GM23338 (cell line): ENCODE data around the gene MAP2K1.
"Not testable (repeated sequence)": the region's sequence is repeated elsewhere in the genome, so short reads cannot be mapped to it uniquely, and the experiment has no call there.

Experiments used
- POLR2AphosphoS5 ChIP-seq: IDR thresholded peaks from 2 replicates; pipeline ENCODE4 v1.6.1; 2016; ENCODE audit warnings: antibody characterized with exemption, low read depth
- TF ChIP-seq, protein P1 (sequence below), 2 experiments: fragments of 200-600 bp in 1 of 2; sonication (generic) in 1 of 2; conservative IDR thresholded peaks; 2 replicates each; pipeline versions ENCODE4 v1.5.1 to v1.6.1; 2016 to 2017; ENCODE audit warnings: antibody characterized with exemption in 2 of 2, low read depth in 2 of 2, mild to moderate bottlenecking in 2 of 2, moderate library complexity in 1 of 2

GRCh38 chr15:66465294-66465693 lies 78.6 kb downstream of the MAP2K1 start:
- TF ChIP-seq, protein P1, sequence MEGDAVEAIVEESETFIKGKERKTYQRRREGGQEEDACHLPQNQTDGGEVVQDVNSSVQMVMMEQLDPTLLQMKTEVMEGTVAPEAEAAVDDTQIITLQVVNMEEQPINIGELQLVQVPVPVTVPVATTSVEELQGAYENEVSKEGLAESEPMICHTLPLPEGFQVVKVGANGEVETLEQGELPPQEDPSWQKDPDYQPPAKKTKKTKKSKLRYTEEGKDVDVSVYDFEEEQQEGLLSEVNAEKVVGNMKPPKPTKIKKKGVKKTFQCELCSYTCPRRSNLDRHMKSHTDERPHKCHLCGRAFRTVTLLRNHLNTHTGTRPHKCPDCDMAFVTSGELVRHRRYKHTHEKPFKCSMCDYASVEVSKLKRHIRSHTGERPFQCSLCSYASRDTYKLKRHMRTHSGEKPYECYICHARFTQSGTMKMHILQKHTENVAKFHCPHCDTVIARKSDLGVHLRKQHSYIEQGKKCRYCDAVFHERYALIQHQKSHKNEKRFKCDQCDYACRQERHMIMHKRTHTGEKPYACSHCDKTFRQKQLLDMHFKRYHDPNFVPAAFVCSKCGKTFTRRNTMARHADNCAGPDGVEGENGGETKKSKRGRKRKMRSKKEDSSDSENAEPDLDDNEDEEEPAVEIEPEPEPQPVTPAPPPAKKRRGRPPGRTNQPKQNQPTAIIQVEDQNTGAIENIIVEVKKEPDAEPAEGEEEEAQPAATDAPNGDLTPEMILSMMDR (conservative IDR thresholded peaks at IDR 0.05; ENCODE audit: low read depth in 2 of 2), result not testable (repeated sequence)
- not testable (repeated sequence) for TF ChIP-seq POLR2AphosphoS5
